ENCODE results near the gene CAPN10.

DNA sequence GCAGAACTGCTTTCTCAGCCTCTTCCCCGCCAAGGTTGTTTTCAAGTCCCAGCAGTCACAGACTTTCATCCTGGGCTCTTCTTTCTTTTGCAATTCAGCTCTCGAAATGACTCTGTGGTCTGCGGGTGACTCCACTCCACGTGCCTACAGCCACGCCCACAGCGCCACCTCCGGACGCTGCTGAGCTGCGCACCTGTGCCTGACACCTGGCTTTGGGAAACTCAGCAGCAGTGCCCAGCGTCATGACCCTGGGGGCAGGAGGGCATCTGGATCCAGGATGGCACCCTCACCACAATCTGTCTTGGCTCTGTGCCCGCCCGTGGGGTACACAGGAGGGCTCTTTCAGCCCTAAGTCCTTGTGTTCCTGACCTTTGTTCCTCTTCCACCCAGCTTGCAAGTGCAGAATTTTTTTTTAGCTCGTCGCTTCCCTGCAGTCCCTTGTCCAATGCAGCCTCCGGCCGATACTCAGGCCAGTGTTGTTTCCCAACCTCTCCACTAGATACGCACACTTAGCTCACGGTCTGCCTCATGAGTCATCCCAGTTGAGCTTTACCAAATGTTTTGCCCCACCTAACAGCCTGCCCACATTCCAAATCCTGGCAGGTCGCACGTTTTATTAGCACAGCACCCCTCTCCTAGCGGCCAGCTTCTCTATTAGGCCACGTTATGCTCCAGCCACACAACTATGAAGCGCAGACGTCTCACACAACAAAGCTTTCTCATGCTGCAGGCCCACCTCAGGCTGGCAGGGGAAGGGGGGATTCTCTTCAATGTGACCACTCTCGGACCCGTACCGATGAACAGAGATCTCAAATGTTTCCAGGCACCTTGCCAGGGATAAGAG is 6.5 kb upstream of the CAPN10 start:
- no peak for TF ChIP-seq EP300 (IDR thresholded peaks at IDR 0.05)
- TF ChIP-seq, protein P1, sequence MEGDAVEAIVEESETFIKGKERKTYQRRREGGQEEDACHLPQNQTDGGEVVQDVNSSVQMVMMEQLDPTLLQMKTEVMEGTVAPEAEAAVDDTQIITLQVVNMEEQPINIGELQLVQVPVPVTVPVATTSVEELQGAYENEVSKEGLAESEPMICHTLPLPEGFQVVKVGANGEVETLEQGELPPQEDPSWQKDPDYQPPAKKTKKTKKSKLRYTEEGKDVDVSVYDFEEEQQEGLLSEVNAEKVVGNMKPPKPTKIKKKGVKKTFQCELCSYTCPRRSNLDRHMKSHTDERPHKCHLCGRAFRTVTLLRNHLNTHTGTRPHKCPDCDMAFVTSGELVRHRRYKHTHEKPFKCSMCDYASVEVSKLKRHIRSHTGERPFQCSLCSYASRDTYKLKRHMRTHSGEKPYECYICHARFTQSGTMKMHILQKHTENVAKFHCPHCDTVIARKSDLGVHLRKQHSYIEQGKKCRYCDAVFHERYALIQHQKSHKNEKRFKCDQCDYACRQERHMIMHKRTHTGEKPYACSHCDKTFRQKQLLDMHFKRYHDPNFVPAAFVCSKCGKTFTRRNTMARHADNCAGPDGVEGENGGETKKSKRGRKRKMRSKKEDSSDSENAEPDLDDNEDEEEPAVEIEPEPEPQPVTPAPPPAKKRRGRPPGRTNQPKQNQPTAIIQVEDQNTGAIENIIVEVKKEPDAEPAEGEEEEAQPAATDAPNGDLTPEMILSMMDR (IDR thresholded peaks at IDR 0.05), result peak in 2 of 5 experiments; percentile 36 to 44
- no peak for TF ChIP-seq POLR2A (IDR thresholded peaks at IDR 0.05)

Data from tibial nerve (tissue), 4 donors.